Stimulated activated naive CD8-positive, alpha-beta T cell treated with anti-CD3 and anti-CD28 coated beads, Interleukin-15, Interleukin-2, amounts not matched to agents 100 ng/mL and 50 ng/mL, for 24 hours (primary cell): ENCODE data around the gene GOSR1.
"Not testable (repeated sequence)": the region's sequence is repeated elsewhere in the genome, so short reads cannot be mapped to it uniquely, and the experiment has no call there.

ENCODE experiments used
- H3K27ac Mint-ChIP-seq: one replicate; pipeline ENCODE4 v1.8.0; 2021; ENCODE audit warnings: mild to moderate bottlenecking, mixed read lengths
- H3K27me3 Mint-ChIP-seq: one replicate; pipeline ENCODE4 v1.8.0; 2021; ENCODE audit warnings: mixed read lengths
- H3K36me3 Mint-ChIP-seq: one replicate; pipeline ENCODE4 v1.8.0; 2021; ENCODE audit warnings: low read depth, mixed read lengths
- H3K4me1 Mint-ChIP-seq: one replicate; pipeline ENCODE4 v1.8.0; 2021; ENCODE audit warnings: low read depth, mixed read lengths
- H3K4me3 Mint-ChIP-seq: one replicate; pipeline ENCODE4 v1.8.0; 2021; ENCODE audit warnings: mild to moderate bottlenecking, mixed read lengths
- H3K9me3 Mint-ChIP-seq: one replicate; pipeline ENCODE4 v1.8.0; 2021; ENCODE audit warnings: mixed read lengths

GOSR1 gene

GRCh38 chr17:30559656-30560055 lies 82.4 kb downstream of the GOSR1 start:
- H3K9me3 Mint-ChIP-seq: no peaks in the 10 kb centered on the region
- no peak overlapping the region for H3K27ac Mint-ChIP-seq
- H3K4me3 Mint-ChIP-seq: no peak overlapping the region
- no peaks in the 10 kb centered on the region for H3K27me3 Mint-ChIP-seq
- H3K36me3 Mint-ChIP-seq: no peaks in the 10 kb centered on the region
- peaks cover 4% of the 10 kb centered on the region for H3K4me1 Mint-ChIP-seq

- not testable (repeated sequence) for H3K36me3 Mint-ChIP-seq
Measured at GRCh38 chr17:30560117-30561026, 83.2 kb downstream of the GOSR1 start.

GRCh38 chr17:30561766-30562165 lies 84.6 kb downstream of the GOSR1 start:
- not testable (repeated sequence) for H3K27ac Mint-ChIP-seq, H3K9me3 Mint-ChIP-seq, H3K4me3 Mint-ChIP-seq, H3K4me1 Mint-ChIP-seq, H3K36me3 Mint-ChIP-seq, H3K27me3 Mint-ChIP-seq

More at GRCh38 chr17:30560117-30561026, 83.2 kb downstream of the GOSR1 start:
- H3K9me3 Mint-ChIP-seq, H3K27me3 Mint-ChIP-seq, H3K4me1 Mint-ChIP-seq, H3K27ac Mint-ChIP-seq, H3K4me3 Mint-ChIP-seq: not testable (repeated sequence)

- H3K4me1 Mint-ChIP-seq, H3K36me3 Mint-ChIP-seq, H3K4me3 Mint-ChIP-seq, H3K27me3 Mint-ChIP-seq, H3K27ac Mint-ChIP-seq, H3K9me3 Mint-ChIP-seq: not testable (repeated sequence)
Measured at GRCh38 chr17:30563131-30563904, 86.1 kb downstream of the GOSR1 start.

GRCh38 chr17:30563905-30564390 lies 86.7 kb downstream of the GOSR1 start:
- H3K9me3 Mint-ChIP-seq, H3K27ac Mint-ChIP-seq, H3K27me3 Mint-ChIP-seq, H3K36me3 Mint-ChIP-seq, H3K4me3 Mint-ChIP-seq, H3K4me1 Mint-ChIP-seq: not testable (repeated sequence)

GRCh38 chr17:30564422-30565072 lies 87.3 kb downstream of the GOSR1 start:
- H3K36me3 Mint-ChIP-seq, H3K9me3 Mint-ChIP-seq, H3K27ac Mint-ChIP-seq, H3K4me1 Mint-ChIP-seq, H3K27me3 Mint-ChIP-seq, H3K4me3 Mint-ChIP-seq: not testable (repeated sequence)

GRCh38 chr17:30565073-30565935 lies 88.1 kb downstream of the GOSR1 start:
- Mint-ChIP-seq H3K27ac (no peak overlapping the region), H3K36me3 (no peaks in the 10 kb centered on the region), H3K9me3 (no peaks in the 10 kb centered on the region), H3K4me3 (no peak overlapping the region), H3K27me3 (no peaks in the 10 kb centered on the region), H3K4me1 (no peaks in the 10 kb centered on the region)

- H3K4me1 Mint-ChIP-seq, H3K9me3 Mint-ChIP-seq, H3K36me3 Mint-ChIP-seq, H3K4me3 Mint-ChIP-seq, H3K27ac Mint-ChIP-seq, H3K27me3 Mint-ChIP-seq: not testable (repeated sequence)
Measured at GRCh38 chr17:30566104-30566503, 88.9 kb downstream of the GOSR1 start.

- not testable (repeated sequence) for H3K27ac Mint-ChIP-seq, H3K9me3 Mint-ChIP-seq, H3K4me3 Mint-ChIP-seq, H3K4me1 Mint-ChIP-seq, H3K27me3 Mint-ChIP-seq, H3K36me3 Mint-ChIP-seq
Measured at GRCh38 chr17:30566516-30567225, 89.5 kb downstream of the GOSR1 start.

GRCh38 chr17:30567231-30568116 lies 90.3 kb downstream of the GOSR1 start:
- H3K9me3 Mint-ChIP-seq: no peaks in the 10 kb centered on the region
- H3K36me3 Mint-ChIP-seq: no peaks in the 10 kb centered on the region
- H3K27me3 Mint-ChIP-seq: no peaks in the 10 kb centered on the region
- H3K27ac Mint-ChIP-seq: no peak overlapping the region
- H3K4me3 Mint-ChIP-seq: no peak overlapping the region
- H3K4me1 Mint-ChIP-seq: no peaks in the 10 kb centered on the region

- no peaks in the 10 kb centered on the region for H3K4me1 Mint-ChIP-seq
- H3K9me3 Mint-ChIP-seq: no peaks in the 10 kb centered on the region
- no peaks in the 10 kb centered on the region for H3K36me3 Mint-ChIP-seq
- H3K4me3 Mint-ChIP-seq: no peak overlapping the region
- H3K27ac Mint-ChIP-seq: no peak overlapping the region
- no peaks in the 10 kb centered on the region for H3K27me3 Mint-ChIP-seq
Measured at GRCh38 chr17:30568117-30568430, 90.9 kb downstream of the GOSR1 start.

GRCh38 chr17:30569531-30570175 lies 92.4 kb downstream of the GOSR1 start:
- H3K4me3 Mint-ChIP-seq, H3K9me3 Mint-ChIP-seq, H3K36me3 Mint-ChIP-seq, H3K4me1 Mint-ChIP-seq, H3K27ac Mint-ChIP-seq, H3K27me3 Mint-ChIP-seq: not testable (repeated sequence)

- Mint-ChIP-seq H3K4me1 (no peaks in the 10 kb centered on the region), H3K27me3 (no peaks in the 10 kb centered on the region), H3K36me3 (no peaks in the 10 kb centered on the region), H3K4me3 (no peak overlapping the region), H3K9me3 (no peaks in the 10 kb centered on the region), H3K27ac (no peak overlapping the region)
Measured at GRCh38 chr17:30570191-30570590, 93.0 kb downstream of the GOSR1 start.
